Pulmonary artery endothelial cell (primary cell): ENCODE measurements around the gene NT5C3A. TPM values are rescaled to one million over a fixed set of nuclear protein-coding genes. Genes with fewer than 3 reads are reported as not detected.

ENCODE experiments used
- DNase-seq: peaks from one replicate; pipeline ENCODE4 v3.0.0-alpha.2; 2011; ENCODE audit warnings: low read depth, low spot score
- total RNA-seq: library from RNA; depleted of rRNA; stranded (reverse); fragments of >200 nt; gene quantifications from 2 replicates; pipeline ENCODE4 v1.2.3, GENCODE V29; 2014

The NT5C3A gene
- total RNA-seq, 1 donor from 2014 or later = 18.9 TPM

GRCh38 chr7:33075818-33076518, 13.4 kb upstream of the NT5C3A start:
- DNase-seq = no peak

- DNase-seq = no peak
Observed at GRCh38 chr7:33073243-33073642, 10.7 kb upstream of the NT5C3A start.

GRCh38 chr7:33072471-33072870, 9.9 kb upstream of the NT5C3A start:
- peak; percentile 37 for DNase-seq

- DNase-seq = no peak
Observed at GRCh38 chr7:33070831-33071230, 8.3 kb upstream of the NT5C3A start.

GRCh38 chr7:33070277-33070676, 7.7 kb upstream of the NT5C3A start:
- DNase-seq = no peak

- no peak for DNase-seq
Observed at GRCh38 chr7:33067921-33068320, 5.3 kb upstream of the NT5C3A start.

GRCh38 chr7:33066771-33067170, 4.2 kb upstream of the NT5C3A start:
- no peak for DNase-seq

- DNase-seq = no peak
Observed at GRCh38 chr7:33065981-33066380, 3.4 kb upstream of the NT5C3A start.

- peak; percentile 80 for DNase-seq
Observed at GRCh38 chr7:33062782-33063443, 337 bp upstream of the NT5C3A start.

GRCh38 chr7:33061282-33061937, 1.2 kb downstream of the NT5C3A start:
- no peak for DNase-seq

GRCh38 chr7:33059635-33060034, 2.9 kb downstream of the NT5C3A start:
- no peak for DNase-seq

- no peak for DNase-seq
Observed at GRCh38 chr7:33055158-33055557, 7.4 kb downstream of the NT5C3A start.

- DNase-seq = peak; percentile 11
Observed at GRCh38 chr7:33054261-33054964, 8.2 kb downstream of the NT5C3A start.

GRCh38 chr7:33053721-33054120, 8.9 kb downstream of the NT5C3A start:
- DNase-seq = no peak

- peak; percentile 24 for DNase-seq
Observed at GRCh38 chr7:33050535-33051318, 11.8 kb downstream of the NT5C3A start.

- DNase-seq = no peak
Observed at GRCh38 chr7:33048704-33049103, 13.9 kb downstream of the NT5C3A start.

GRCh38 chr7:33048257-33048656, 14.3 kb downstream of the NT5C3A start:
- DNase-seq = no peak

GRCh38 chr7:33044986-33045385, 17.6 kb downstream of the NT5C3A start:
- DNase-seq = no peak

GRCh38 chr7:33044401-33044718, 18.2 kb downstream of the NT5C3A start:
- no peak for DNase-seq

GRCh38 chr7:33043501-33044400, 18.8 kb downstream of the NT5C3A start:
- DNase-seq = no peak
